Prostate gland (tissue), 2 donors: ENCODE results near the gene SMIM29.

Source experiments
- POLR2A ChIP-seq: fragments of 450-650 bp; IDR thresholded peaks from one replicate; pipeline ENCODE4 v1.6.1; 2016; ENCODE audit warnings: antibody characterized with exemption, mild to moderate bottlenecking
- POLR2AphosphoS5 ChIP-seq: sonication (generic); formaldehyde crosslinking; IDR thresholded peaks from one replicate; pipeline ENCODE4 v1.6.1; 2017; ENCODE audit warnings: antibody characterized with exemption
- TF ChIP-seq, protein P1 (sequence below), 4 experiments: fragments of 200-600 bp in 2 of 4; fragments of 450-650 bp in 2 of 4; sonication (generic) in 2 of 4; IDR thresholded peaks; 1 replicate in 3 of 4; 2 replicates in 1 of 4; pipeline ENCODE4 v1.5.1; 2016 to 2019; ENCODE audit warnings: antibody characterized with exemption in 4 of 4, mild to moderate bottlenecking in 2 of 4, moderate library complexity in 2 of 4

DNA sequence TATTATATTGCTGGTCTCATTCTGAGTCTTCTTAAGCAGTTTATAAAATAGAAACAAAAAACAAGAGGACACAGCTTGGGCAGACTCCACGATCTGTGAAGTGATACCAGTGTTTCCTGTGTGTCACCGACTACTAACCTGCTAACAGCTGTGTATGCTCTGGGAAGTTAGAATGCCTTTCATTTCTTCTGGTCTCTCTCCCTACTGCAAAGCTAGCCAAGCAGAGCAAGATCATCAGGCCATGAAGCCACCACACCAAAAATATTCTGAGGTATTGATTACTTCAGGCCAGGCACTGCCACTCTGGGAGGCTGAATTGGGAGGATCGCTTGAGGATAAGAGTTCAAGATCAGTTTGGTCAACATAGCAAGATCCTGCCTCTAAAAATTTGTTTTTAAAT is 46.9 kb upstream of the SMIM29 start:
- TF ChIP-seq, protein P1, sequence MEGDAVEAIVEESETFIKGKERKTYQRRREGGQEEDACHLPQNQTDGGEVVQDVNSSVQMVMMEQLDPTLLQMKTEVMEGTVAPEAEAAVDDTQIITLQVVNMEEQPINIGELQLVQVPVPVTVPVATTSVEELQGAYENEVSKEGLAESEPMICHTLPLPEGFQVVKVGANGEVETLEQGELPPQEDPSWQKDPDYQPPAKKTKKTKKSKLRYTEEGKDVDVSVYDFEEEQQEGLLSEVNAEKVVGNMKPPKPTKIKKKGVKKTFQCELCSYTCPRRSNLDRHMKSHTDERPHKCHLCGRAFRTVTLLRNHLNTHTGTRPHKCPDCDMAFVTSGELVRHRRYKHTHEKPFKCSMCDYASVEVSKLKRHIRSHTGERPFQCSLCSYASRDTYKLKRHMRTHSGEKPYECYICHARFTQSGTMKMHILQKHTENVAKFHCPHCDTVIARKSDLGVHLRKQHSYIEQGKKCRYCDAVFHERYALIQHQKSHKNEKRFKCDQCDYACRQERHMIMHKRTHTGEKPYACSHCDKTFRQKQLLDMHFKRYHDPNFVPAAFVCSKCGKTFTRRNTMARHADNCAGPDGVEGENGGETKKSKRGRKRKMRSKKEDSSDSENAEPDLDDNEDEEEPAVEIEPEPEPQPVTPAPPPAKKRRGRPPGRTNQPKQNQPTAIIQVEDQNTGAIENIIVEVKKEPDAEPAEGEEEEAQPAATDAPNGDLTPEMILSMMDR (IDR thresholded peaks at IDR 0.05): no peak
- TF ChIP-seq POLR2A (no peak), POLR2AphosphoS5 (no peak)
